Stimulated activated CD8-positive, alpha-beta memory T cell treated with anti-CD3 and anti-CD28 coated beads, Interleukin-7, amount 100 ng/mL, for 4 hours (primary cell): ENCODE measurements around the gene FAM169A.
"Not testable (repeated sequence)": the region's sequence is repeated elsewhere in the genome, so short reads cannot be mapped to it uniquely, and the experiment has no call there.

ENCODE experiments used
- DNase-seq, 2 donors: peaks; one replicate each; pipeline ENCODE4 v3.0.0-alpha.2; 2020; ENCODE audit warnings: low read depth in 2 of 2

FAM169A gene

DNA sequence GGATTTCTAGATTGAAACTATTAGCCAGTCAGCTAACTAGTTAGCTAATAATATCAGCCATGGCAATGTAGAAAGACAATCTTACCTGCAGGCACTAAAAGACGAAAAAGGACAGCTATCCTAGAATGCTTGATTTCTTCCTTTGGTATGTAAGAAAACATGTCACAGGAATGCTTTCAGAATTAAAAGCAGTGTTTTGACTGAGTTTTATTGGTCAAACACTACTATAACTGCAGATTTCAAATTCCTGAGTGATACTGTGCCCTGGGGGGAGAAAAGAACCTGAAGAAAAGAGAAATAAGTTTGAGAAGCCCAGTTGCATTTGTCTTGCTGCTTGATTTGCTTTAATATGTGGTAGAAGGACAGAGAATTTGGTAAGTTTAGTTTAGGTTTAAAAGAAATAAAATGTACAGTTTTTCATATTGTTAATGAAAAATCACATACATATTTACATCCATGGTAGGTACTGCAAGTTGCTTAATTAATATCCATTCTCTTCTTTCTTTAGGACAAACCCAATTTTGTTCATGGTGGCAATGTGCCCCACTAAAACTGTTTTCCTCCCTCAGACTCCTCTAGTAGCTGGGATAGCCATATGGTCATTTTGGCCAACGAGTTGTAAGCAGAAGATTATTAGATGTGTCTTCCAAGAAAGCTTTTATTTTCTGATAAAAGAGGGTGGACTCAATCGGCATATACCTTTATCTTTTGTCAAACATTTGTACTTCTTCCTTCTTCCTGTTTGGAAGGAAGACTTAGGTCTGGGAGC, 4.3 kb upstream of the FAM169A start:
- DNase-seq: no peak

GRCh38 chr5:74869414-74869813, 3.2 kb upstream of the FAM169A start:
- DNase-seq: not testable (repeated sequence)

GRCh38 chr5:74866596-74867162, 492 bp upstream of the FAM169A start:
- DNase-seq: no peak

DNA sequence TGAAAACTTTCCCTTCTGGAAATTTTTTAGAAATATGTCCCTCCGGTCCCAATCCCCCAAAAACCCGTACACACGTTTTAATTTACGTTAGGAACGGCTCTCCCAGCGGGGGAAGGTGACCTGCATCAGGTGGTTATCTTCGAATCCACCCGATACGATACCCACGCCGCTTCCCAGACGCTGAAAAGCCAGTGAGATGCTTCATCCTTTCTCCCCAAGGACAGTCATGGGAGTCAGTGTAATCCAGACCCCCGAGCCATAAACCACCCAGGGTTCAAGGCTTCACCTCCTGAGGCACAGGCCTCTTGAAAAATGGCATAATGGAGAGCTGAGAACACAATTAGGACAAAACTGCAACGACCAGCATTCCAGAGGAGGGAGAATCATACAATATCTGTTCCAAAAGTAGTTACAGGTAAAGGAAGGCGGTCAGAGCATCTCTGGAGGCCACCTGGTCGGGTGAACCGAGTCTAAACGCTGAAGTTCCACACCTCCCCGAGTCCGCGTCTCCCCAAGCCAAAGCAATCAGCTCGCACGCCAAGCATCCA, 857 bp downstream of the FAM169A start:
- no peak for DNase-seq

DNA sequence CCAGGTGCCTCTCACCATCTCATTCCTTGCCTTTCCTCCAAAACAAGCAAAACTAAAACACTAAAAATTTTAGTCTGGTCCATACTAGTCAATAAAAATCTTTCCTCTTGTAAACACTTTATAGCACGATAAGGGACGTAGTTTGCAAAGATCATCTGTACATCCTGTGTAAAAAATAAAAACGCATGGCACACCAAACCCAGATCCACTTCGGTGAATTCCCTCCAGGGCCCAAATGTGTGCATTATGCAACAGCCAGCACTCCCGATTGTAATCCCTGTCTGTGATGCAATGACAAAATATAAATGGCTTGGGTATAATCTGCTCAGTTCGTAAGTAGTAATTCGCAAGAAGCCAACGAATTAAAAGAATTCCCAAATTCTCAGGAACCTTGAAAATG, 1.4 kb downstream of the FAM169A start:
- DNase-seq: no peak

DNA sequence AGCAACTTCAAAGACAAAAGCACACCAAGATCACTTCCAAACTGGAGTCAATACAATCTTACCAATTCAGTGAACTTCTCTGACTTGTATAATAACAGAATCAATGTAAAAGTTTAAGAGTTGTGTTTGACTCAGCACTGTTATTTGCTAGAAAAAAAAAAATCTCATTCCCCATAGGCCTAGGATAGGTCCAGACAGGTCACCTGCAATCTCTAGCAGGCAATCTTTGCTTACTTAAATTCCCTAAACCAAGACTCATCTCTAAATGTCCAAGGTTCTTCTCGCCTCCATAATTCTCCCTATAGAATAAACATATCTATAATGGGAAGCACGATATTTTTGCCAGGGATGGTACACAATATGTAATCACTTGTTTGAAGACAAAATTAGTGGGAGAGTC, 2.5 kb downstream of the FAM169A start:
- no peak for DNase-seq

- no peak for DNase-seq
Observed at GRCh38 chr5:74862221-74862620, 4.0 kb downstream of the FAM169A start.

- DNase-seq: not testable (repeated sequence)
Observed at GRCh38 chr5:74856975-74857374, 9.2 kb downstream of the FAM169A start.

DNA sequence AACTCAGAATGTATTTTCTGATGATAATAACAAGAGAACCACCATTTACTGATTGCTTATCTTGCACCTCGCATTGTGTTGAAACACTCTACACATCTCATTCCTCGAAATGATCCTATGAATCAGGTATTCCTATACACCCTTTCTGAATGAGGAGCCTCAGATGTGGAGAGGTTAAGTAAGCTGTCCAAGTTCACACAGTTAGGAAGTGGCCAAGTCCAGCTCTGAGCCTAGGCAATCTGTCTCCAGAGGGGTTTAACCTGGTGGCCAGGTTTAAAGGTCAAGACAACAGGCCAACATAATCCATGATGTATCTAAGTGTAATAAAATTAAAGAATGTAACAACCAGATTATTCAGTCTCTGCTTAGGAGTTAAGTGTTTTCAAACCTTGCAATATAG, 12.9 kb downstream of the FAM169A start:
- DNase-seq: no peak

DNA sequence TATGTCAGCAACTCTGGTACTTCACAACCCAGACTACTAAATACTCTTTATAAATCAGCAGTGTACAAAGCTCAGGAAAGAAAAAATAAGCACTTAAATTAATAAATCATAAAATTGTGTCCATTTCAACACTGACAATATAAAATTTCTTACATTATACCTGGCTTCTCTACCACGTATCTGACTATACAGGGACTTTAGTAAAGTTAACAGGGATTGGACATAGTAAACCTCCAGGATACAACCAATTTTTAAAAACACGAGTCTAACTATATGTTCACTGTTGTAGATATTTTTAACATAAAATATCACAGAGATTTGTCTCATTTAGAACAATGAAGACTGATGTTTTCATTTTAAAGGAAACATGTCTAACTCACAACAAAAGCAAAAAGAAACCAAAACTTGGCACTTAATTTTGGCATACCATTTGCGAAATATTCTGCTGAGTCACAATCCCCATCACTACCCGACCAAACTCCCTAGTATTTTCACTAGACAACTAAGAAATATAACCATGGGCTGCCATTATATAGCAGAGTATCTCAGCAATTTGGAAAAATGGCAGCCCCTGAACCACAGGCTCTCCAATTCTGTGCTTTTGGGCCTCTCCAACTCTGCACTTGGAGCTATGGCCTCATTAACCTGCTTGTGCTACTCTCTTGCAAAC, 14.4 kb downstream of the FAM169A start:
- no peak for DNase-seq

DNA sequence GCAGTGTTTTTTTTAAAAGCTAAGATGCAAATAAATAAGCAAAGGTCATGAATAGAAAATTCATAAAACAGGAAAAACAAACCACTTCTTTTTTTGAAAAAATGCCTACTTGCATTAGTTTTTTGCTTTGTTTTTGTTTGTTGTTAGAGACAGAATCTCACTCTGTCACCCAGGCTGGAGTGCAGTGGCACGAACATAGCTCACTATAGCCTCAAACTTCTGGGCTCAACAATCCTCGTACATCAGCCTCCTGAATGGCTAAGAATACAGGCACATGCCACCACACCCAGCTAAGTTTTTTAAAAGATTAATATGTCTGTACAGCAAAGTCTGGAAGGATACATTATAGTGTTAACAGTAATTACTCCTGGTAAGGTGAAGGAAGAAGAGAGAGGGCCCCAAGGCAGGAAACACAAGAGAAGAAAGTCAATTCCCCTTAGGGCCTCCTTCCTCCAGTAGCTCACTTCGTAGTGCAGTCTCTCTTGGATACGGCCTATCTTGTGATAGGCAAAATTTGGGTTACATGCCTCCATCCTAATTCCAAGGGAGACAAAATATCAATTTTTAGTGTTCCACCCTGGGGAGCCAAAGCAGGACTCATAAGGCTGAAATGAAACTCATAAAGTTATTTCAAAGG, 15.3 kb downstream of the FAM169A start:
- DNase-seq: no peak

GRCh38 chr5:74850030-74850429, 16.2 kb downstream of the FAM169A start:
- no peak for DNase-seq

GRCh38 chr5:74848553-74849025, 17.6 kb downstream of the FAM169A start:
- no peak for DNase-seq

DNA sequence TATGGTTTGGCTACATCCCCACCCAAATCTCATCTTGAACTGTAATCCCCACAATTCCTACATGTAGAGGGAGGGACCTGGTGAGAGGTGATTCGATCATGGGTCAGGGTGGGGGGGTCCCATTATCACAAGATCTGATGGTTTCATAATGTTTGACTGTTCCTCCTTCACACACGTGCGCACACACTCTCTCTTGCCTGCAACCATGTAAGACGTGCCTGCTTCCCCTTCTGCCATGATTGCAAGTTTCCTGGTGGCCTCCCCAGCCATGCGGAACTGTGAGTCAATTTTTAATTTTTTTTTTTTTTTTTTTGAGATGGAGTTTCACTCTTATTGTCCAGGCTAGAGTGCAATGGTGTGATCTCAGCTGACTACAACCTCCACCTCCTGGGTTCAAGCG, 27.0 kb downstream of the FAM169A start:
- no peak for DNase-seq

GRCh38 chr5:74838262-74838661, 27.9 kb downstream of the FAM169A start:
- no peak for DNase-seq

DNA sequence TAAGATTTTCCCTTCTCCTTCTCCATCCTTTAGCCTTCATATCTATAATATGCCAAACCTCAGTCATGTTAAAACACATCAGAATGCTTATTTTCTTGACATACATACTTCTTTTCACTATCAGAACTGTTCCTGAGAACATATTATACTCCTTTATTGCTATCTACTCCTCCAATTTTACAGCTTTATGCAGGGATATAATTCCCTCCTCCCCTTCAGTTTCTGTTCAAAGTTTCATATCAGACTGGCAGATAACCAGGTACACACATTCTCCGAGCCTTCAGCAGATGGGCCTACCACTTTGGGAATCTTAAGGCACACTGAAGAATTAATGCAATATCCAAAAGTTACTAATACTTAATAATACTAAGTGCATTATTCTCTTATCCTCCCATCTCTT, 29.1 kb downstream of the FAM169A start:
- DNase-seq: no peak

- no peak for DNase-seq
Observed at GRCh38 chr5:74833537-74834266, 32.5 kb downstream of the FAM169A start.

- DNase-seq: no peak
Observed at GRCh38 chr5:74829413-74829812, 36.8 kb downstream of the FAM169A start.

DNA sequence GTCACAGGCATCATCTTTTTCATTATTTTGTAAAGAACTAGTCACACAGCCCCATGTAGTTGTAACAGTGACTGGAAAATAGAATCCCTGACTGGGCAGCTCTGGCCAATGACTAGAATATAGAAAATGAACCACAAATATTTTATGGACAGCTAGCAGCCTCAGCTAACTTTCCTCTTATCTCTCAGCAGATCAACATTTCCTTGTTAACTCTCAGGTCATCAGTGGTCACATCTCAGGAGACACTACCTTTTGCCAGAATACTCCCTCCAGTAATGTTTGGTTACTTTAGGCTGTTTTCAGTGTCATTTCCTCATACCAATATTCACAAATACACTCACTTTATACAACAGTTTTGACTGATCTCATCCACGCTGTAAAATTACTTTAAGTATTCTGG, 43.9 kb downstream of the FAM169A start:
- no peak for DNase-seq

DNA sequence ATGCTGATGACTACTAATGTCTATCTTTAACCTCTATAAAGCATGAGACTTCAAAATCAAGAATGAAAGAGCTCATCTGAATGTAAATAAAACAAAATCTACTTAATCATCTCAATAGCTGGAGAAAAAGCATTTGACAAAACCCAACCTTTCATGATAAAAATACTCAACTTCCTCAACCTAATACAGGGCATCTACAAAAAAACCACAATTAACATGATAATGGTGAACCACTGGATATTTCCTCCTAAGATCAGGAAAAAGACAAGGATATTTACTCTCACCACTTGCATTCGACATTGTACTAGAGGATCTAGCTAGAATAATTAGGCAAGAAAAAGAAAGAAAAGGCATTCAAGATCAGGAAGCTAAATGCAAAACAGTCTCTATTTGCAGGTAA, 49.3 kb downstream of the FAM169A start:
- no peak for DNase-seq

DNA sequence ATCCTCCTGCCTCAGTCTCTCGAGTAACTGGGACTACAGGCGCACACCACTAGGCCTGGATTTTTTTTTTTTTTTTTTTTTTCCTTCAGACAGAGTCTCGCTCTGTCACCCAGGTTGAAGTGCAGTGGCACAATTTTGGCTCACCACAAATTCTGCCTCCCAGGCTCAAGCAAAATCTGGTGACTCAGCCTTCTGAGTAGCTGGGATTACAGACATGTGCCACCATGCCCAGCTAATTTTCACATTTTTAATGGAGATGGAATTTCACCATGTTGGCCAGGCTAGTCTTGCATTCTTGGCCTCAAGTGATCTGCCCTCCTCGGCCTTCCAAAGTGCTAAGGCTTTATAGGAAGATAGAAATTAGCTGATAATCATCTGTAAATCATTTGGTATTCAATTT, 55.3 kb downstream of the FAM169A start:
- DNase-seq: no peak

- DNase-seq: no peak
Observed at GRCh38 chr5:74801941-74802340, 64.2 kb downstream of the FAM169A start.
